ENCODE data around the gene ZNF345. TPM values are rescaled to one million over a fixed set of nuclear protein-coding genes. Genes with fewer than 3 reads are reported as not detected.

Gene ZNF345
- total and polyA plus RNA-seq, 2 of the 4 experiments (the other 2 are of a cell fraction): 1.8 to 3.0 TPM

DNA sequence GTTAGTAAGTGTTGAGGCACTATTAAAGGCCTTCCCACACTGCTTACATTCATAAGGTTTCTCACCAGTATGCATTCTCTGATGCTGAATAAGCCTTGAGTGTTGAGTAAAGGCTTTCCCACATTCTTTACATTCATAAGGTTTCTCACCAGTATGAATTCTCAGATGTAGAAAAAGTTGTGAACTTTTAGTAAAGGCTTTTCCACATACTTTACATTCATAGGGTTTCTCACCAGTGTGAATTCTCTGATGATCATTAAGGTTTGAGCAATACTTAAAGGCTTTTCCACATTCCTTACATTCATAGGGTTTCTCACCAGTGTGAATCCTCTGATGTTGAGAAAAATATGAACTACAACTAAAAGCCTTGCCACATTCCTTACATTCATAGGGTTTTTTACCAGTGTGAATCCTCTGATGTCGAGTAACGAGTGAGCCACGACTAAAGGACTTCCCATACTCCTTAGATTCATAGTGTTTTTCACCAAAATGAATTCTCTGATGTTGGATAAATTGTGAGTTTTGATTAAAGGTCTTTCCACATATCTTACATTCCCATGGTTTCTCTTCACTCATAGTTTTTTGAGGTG, 41.2 kb downstream of the ZNF345 start:
- TF ChIP-seq MAZ (IDR thresholded peaks at IDR 0.05; ENCODE audit: borderline replicate concordance, low read depth, low read length): no peak
- TF ChIP-seq MXI1 (IDR thresholded peaks at IDR 0.05; ENCODE audit: borderline replicate concordance, low read depth, low read length): no peak
- no peak for TF ChIP-seq CEBPB (IDR thresholded peaks at IDR 0.05; ENCODE audit: low read depth, low read length)
- Histone ChIP-seq H3K56ac (ENCODE audit: extremely low read depth, insufficient read depth, low read length) (no peak overlapping the region), H3K27ac (ENCODE audit: insufficient read depth, low read length) (no peak overlapping the region), H2AFZ (replicated peaks; ENCODE audit: low read length, poor library complexity) (no peak overlapping the region), H2BK15ac (ENCODE audit: low read depth, low read length) (no peak overlapping the region), H4K5ac (ENCODE audit: low read depth, low read length) (no peak overlapping the region), H3K9ac (ENCODE audit: low read depth, low read length) (no peak overlapping the region), H3K79me1 (ENCODE audit: low read depth in 1 of 2, low read length in 2 of 2) (0 out of 4 replicates have a peak, but pooled peaks cover 0 to 3% of the 10 kb centered on the region in 2 experiments), H3K14ac (replicated peaks; ENCODE audit: low read depth, low read length) (no peak overlapping the region), H2AK9ac (replicated peaks; ENCODE audit: low read depth, low read length, poor library complexity) (no peak overlapping the region), H4K20me1 (ENCODE audit: insufficient read depth, low read length) (no peaks in the 10 kb centered on the region), H2BK20ac (ENCODE audit: low read depth, low read length) (no peak overlapping the region), H3K4me2 (ENCODE audit: low read depth, low read length) (no peak overlapping the region), H3K9me1 (ENCODE audit: insufficient read depth, low read length) (no peaks in the 10 kb centered on the region), H3K9me3 (ENCODE audit: control insufficient read depth, insufficient read depth, low read length) (peaks cover 60% of the 10 kb centered on the region), H3K4me1 (ENCODE audit: control insufficient read depth, insufficient read depth, low read length) (no peaks in the 10 kb centered on the region), H2BK5ac (ENCODE audit: low read depth, low read length, poor library complexity, severe bottlenecking) (no peak overlapping the region), H3K36me3 (ENCODE audit: control insufficient read depth, insufficient read depth, low read length) (peaks cover 23% of the 10 kb centered on the region), H2BK120ac (ENCODE audit: low read depth, low read length) (no peak overlapping the region), H2AK5ac (ENCODE audit: low read depth, low read length) (no peak overlapping the region), H3K4me3 (ENCODE audit: insufficient read depth, low read depth, low read length) (no peak overlapping the region), H4K8ac (ENCODE audit: low read depth in 2 of 2, low read length in 2 of 2) (no peak overlapping the region), H3K4ac (ENCODE audit: low read depth, low read length) (no peak overlapping the region), H4K91ac (ENCODE audit: insufficient read depth, low read depth, low read length) (no peak overlapping the region), H3K18ac (ENCODE audit: low read depth, low read length) (no peak overlapping the region), H3K27me3 (ENCODE audit: control insufficient read depth, insufficient read depth, low read length) (no peaks in the 10 kb centered on the region), H3K23ac (ENCODE audit: low read depth, low read length) (no peak overlapping the region)
- intact Hi-C loops (cut with micrococcal nuclease): no loop called here
- ChIA-PET CTCF (no interaction called here), POLR2A (ENCODE audit: unreplicated experiment) (no interaction called here)
- DNase-seq: no peak
- dilution Hi-C loops (cut with HindIII; ENCODE audit: low sequenced_read_pairs, unreplicated experiment): no loop called here
- no peak for ATAC-seq (ENCODE audit: low read depth)
- no TSS peak for BruUV-seq (replicated peaks)
- in situ Hi-C loops (cut with MboI; ENCODE audit: low sequenced_read_pairs): no loop called here
- WGBS, 2 experiments (ENCODE audit: extremely low coverage in 2 of 2, insufficient read length in 1 of 2): no CpG with 5 or more reads among the region's 3 CpGs
